SHP77 (cell line): Measurements from ENCODE around the gene PCK2.
"Not testable (repeated sequence)": the region's sequence is repeated elsewhere in the genome, so short reads cannot be mapped to it uniquely, and the experiment has no call there.

ENCODE experiments used
- DNase-seq, 2 experiments: peaks; one replicate each; lab custom pipeline; 2025; lab: John Stamatoyannopoulos, UW

Gene PCK2

GRCh38 chr14:24095271-24096068, 1.4 kb downstream of the PCK2 start:
- peak; percentile 78 to 83 for DNase-seq

DNA sequence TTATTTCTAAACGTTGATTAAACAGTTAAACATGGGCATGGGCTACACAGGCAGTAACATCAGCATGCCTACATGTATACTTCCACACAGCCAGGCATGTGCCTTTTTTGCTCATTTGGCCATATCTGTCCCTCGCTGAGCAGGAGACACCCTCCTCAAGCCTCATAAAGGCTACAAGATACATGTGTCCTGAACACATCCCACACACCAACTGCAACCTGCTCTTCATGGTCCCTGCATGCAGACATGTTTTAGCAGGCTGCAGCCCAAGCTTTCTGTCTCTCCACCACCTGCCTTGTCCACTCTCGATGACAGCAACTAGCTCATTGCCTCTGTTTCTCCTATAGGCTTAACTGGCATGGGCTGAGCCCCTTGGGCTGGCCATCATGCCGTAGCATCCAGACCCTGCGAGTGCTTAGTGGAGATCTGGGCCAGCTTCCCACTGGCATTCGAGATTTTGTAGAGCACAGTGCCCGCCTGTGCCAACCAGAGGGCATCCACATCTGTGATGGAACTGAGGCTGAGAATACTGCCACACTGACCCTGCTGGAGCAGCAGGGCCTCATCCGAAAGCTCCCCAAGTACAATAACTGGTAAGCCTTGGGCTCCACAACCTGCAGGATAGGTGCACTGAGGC, 2.6 kb downstream of the PCK2 start:
- DNase-seq, result no peak

DNA sequence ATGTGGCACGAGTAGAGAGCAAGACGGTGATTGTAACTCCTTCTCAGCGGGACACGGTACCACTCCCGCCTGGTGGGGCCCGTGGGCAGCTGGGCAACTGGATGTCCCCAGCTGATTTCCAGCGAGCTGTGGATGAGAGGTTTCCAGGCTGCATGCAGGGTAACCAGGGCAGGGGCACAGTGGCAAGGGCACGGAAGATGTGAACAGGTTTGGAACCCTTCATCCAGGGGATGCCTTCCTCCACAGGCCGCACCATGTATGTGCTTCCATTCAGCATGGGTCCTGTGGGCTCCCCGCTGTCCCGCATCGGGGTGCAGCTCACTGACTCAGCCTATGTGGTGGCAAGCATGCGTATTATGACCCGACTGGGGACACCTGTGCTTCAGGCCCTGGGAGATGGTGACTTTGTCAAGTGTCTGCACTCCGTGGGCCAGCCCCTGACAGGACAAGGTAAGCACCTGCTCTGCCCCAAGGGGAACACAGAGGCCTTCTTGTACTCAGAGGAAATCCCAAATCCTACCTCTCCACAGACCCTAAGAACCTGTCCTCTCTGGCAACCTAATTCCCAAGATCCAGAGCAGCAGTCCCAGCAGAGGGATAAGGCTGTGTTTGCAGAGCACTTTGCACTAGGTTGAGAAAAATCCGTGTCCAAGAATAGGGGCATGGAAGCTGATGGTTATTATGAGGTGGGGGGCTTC, 4.3 kb downstream of the PCK2 start:
- DNase-seq, result no peak

DNA sequence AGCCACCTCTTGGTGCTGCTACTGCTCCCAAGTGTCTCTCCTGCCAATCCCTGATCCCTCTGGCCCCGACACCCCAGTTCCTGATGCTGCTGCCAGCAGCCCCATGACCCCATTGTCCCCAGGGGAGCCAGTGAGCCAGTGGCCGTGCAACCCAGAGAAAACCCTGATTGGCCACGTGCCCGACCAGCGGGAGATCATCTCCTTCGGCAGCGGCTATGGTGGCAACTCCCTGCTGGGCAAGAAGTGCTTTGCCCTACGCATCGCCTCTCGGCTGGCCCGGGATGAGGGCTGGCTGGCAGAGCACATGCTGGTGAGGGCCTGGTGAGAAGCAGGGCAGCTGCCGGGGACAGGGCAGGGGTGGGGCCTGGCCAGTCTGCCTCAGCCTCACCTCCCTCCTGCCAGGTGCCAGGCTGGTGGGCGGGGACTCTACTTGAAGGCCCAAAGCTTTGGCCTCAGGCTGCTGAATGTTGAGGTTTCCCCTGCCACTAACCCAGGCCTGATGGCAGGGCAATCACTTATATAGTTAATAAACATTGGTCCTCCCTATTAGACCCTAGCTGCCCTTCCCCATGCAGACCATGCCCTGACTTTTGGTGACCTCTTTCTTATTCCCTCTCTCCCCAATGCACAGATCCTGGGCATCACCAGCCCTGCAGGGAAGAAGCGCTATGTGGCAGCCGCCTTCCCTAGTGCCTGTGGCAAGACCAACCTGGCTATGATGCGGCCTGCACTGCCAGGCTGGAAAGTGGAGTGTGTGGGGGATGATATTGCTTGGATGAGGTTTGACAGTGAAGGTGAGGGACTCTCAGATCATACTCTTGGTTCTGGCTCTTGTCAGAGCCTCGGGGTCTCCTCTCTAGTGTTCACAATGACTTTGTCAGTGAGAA, 5.1 kb downstream of the PCK2 start:
- no peak for DNase-seq

GRCh38 chr14:24100197-24100981, 6.3 kb downstream of the PCK2 start:
- no peak for DNase-seq

- DNase-seq, result no peak
These were observed 6.9 kb downstream of the PCK2 start for GRCh38 chr14:24100982-24101494.

- no peak for DNase-seq
These were observed 8.4 kb downstream of the PCK2 start for GRCh38 chr14:24102357-24103048.

GRCh38 chr14:24103451-24103850, 9.3 kb downstream of the PCK2 start:
- DNase-seq, result no peak

GRCh38 chr14:24105609-24106239, 11.6 kb downstream of the PCK2 start:
- not testable (repeated sequence) for DNase-seq

GRCh38 chr14:24106672-24107271, 12.7 kb downstream of the PCK2 start:
- no peak for DNase-seq

GRCh38 chr14:24108336-24108874, 14.3 kb downstream of the PCK2 start:
- DNase-seq, result no peak

- DNase-seq, result no peak
These were observed 15.9 kb downstream of the PCK2 start for GRCh38 chr14:24110060-24110459.

- DNase-seq, result no peak
These were observed 16.4 kb downstream of the PCK2 start for GRCh38 chr14:24110523-24110922.

- no peak for DNase-seq
These were observed 19.3 kb downstream of the PCK2 start for GRCh38 chr14:24113379-24113800.

- peak; percentile 96 to 97 for DNase-seq
These were observed 19.9 kb downstream of the PCK2 start for GRCh38 chr14:24113801-24114531.

GRCh38 chr14:24114532-24115421, 20.7 kb downstream of the PCK2 start, which contains the start of the genes DCAF11 and NRL:
Gene DCAF11, plus strand, starts transcription at chr14:24114777. Its CDS starts 818 bp downstream, at chr14:24115595.
Gene NRL, minus strand, starts transcription at chr14:24114949. Its CDS starts 32,101 bp downstream, at chr14:24082848.
- peak; percentile 100 for DNase-seq
